DMS 273 treated with DMSO at 0.1 percent for 48 hours (cell line): ENCODE results near the gene LARP6.
"Not testable (repeated sequence)": the region's sequence is repeated elsewhere in the genome, so short reads cannot be mapped to it uniquely, and the experiment has no call there.

Experiments used
- DNase-seq: peaks from one replicate; lab custom pipeline; 2025; lab: John Stamatoyannopoulos, UW

LARP6 gene

DNA sequence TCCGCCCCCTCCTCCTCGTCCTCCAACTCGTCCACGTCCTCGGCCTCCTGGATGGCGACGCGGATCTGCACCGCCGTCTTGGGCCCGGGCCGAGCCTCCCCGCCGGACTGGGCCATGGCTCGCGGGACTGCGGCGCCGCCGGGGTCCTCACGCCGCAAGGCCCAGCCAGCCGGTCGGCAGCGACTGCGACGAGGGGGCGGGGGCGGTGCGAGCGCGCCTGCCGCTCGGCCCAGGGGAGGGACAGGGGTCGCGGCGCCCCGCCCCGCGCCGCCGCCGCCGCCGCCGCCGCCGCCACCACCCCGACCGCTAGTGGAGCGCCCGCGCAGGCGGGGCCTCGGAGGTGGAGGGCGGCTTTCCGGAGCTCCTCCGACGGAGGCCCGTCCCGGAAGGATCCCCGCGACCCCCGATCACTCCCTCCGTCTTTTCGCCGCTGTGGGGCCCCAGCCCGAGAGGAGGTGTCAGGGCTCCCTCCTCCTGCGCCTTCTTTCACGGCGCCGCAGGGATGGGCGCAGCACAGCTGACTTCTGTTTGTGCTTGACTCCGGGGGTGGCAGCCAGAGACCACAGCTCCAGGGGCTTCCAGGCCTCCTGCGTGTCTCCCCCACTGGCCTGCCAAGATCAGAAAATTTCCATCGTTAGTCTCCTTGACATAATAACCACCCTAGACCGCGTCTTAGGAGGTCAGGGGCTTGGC lies at the start of gene LARP6:
Gene LARP6 (minus strand): TSS at position 185 of the 693 bp plus-strand sequence. CDS start 69 bp downstream, at position 116.
- no peak for DNase-seq

DNA sequence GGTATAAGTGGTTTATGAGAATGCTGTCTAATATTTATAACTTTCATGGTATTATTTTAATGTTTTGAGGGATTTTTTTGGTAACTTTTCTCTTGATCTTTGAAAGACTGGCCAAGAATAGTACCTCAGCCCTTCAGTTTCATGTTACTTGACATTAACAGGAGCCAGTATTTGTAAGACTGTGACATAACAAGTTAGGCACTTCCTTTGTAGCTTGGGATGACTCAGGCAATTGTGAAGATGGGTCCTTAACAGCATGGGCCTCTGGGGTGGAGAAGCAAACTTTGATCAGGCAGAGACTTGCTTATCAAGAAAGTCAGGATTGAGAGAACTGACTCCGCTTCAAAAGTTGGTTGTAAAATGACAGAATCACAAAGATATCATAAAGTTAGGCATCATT lies 48.1 kb upstream of the LARP6 start:
- no peak for DNase-seq

GRCh38 chr15:70892912-70893560 lies 39.1 kb upstream of the LARP6 start:
- DNase-seq = no peak

GRCh38 chr15:70892002-70892911 lies 38.3 kb upstream of the LARP6 start, which contains the start of the genes LRRC49 and THAP10:
TSS of gene LRRC49 (plus strand) at chr15:70892826. CDS start at chr15:70892895, 69 bp downstream.
TSS of gene THAP10 (minus strand) at chr15:70892433. CDS start at chr15:70892272, 161 bp downstream.
- peak; percentile 79 for DNase-seq

- no peak for DNase-seq
These were observed 28.4 kb upstream of the LARP6 start for GRCh38 chr15:70882361-70882760.

- DNase-seq = no peak
These were observed 26.8 kb upstream of the LARP6 start for GRCh38 chr15:70880781-70881180.

DNA sequence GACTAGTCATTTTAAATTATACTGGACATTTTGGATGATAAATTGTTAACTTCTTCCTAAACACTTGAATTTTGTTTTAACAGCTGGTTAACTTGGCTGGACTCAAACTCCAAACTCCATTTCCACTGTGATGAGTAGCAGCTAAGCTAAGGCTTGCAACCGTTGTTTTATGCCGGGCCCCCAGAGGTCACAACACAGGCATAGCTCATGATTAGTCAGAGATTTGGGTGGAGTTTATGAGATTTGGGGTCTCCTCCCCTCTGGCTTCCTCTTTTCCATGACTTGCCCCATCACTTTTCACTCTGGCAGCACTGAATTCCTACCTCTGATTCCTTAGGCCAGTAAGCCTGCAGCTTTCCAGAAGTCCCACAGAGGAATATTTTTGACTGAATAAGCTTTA lies 25.4 kb upstream of the LARP6 start:
- no peak for DNase-seq

DNA sequence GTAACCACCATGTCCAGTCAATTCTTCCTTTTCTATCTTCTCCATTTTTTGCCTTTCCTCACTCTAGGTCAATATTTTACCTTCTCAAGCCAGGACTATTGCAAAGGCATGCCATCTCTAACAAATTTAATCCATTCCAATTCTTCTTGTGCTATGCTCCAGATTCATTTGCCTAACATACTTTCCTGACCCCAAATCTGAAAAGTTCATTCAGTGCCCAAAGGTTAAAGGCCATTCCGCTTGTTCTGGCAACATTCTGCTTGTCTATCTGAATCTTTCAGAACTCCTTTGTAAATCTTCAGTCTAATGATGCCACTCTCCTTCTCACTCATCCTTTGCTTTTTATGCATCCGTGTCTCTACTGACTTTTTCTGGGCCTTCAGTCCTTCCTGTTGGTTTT lies 22.7 kb upstream of the LARP6 start:
- DNase-seq = no peak

DNA sequence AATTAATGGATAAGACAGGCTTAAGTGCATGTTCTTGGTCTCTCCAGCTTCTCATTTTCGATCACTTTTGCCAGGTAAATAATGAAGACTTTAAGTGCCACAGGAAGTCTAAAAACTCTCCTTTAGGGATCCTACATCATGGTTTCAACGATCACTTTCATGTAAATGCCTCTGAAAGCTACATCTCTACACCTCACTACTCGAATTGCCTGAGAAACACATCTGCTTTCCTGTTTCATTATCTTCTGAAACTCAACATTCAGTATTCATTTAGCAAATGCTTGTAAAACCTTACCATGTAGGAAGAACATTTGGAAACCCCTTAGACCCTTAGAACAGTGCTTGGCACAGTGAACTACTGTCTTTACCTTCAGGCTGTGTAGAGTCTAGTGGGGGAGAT lies 22.1 kb upstream of the LARP6 start:
- DNase-seq = no peak

GRCh38 chr15:70875001-70875782 lies 21.2 kb upstream of the LARP6 start:
- no peak for DNase-seq

DNA sequence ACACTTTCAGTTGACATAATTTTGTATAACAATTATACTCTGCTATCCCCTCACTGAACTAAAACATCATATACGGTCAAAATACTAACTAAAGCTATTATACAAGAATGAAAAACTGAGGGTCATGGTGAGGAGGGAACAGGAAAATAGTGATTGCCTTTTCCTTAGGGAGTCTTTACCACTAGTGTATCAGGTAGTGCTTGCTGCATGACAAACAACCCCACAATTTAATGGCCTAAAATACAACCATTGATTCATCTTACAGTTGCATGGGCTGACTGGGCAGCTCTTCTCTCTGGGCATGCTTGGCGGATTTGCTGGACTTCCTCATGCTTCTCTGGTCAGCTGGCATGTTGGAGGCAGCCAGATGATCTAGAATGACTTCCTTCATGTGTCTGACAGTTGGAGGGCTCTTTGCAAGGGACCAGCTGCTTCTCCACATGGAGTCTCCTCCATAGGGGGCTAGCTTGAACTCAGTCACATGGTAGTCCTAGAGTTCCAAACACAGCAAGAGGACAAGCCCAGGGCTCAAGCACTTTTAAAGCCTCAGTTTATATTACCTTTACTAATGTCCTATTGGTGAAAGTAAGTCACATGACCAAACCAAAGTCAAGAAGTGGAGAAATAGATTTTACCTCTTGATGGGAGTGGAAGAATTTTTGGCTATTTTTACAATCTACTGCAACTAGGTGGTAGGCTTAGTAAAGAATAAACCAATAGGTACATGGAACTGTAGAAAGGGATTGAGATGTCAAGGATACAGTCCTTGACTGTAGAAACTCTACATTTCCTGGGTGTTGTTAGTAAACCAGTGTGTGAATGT lies 19.5 kb upstream of the LARP6 start:
- no peak for DNase-seq

GRCh38 chr15:70871490-70871889 lies 17.5 kb upstream of the LARP6 start:
- not testable (repeated sequence) for DNase-seq

GRCh38 chr15:70870051-70870450 lies 16.1 kb upstream of the LARP6 start:
- no peak for DNase-seq

- DNase-seq = no peak
These were observed 15.4 kb upstream of the LARP6 start for GRCh38 chr15:70869346-70869745.

GRCh38 chr15:70867911-70868467 lies 14.0 kb upstream of the LARP6 start:
- no peak for DNase-seq

DNA sequence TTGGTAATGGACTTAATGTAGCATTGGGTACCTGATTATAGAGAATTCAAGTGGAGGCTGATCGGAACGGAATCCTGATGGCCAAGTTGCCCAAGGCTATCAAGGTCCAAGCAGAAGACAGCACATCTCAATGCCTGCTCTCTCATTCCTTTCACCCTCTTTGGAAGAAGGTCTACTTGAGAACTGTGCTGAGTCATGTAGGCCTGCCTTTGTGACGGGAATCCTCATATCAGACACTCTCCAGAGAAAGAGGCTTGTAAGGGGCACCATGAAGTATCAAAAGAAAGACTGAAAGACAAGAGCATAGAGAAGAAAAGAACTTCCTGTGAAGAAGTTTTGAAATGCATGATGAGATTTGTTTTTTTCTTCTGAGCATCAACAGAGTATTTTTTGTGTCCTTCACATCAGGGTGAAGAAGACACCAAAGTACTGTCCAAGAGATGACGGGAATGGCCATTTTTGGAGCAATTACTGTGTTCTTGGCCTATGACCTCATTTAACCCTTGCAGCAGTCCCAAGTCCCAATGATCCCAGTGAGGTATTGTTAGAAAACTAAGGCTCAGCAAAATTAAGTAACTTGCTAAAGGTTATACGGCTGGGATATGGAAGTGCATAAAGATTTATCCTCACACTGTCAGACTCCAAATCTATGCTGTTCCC lies 13.2 kb upstream of the LARP6 start:
- no peak for DNase-seq

- DNase-seq = no peak
These were observed 9.7 kb upstream of the LARP6 start for GRCh38 chr15:70863450-70864218.

DNA sequence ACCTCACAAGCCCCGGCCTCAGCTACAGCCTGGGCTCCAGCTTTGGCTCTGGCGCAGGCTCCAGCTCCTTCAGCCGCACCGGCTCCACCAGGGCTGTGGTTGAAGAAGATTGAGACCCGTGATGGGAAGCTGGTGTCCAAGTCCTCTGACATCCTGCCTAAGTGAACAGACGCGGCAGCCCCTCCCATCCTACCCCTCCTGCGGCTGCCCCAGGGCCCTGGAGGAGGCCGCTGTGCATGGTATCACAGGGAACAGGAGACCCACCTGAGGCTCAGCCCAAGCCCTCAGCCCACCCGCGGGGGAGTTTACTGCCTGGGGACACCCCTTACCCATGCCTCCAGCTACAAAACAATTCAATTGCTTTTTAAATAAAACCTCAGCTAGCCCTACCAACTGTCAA lies 6.0 kb upstream of the LARP6 start:
- no peak for DNase-seq

DNA sequence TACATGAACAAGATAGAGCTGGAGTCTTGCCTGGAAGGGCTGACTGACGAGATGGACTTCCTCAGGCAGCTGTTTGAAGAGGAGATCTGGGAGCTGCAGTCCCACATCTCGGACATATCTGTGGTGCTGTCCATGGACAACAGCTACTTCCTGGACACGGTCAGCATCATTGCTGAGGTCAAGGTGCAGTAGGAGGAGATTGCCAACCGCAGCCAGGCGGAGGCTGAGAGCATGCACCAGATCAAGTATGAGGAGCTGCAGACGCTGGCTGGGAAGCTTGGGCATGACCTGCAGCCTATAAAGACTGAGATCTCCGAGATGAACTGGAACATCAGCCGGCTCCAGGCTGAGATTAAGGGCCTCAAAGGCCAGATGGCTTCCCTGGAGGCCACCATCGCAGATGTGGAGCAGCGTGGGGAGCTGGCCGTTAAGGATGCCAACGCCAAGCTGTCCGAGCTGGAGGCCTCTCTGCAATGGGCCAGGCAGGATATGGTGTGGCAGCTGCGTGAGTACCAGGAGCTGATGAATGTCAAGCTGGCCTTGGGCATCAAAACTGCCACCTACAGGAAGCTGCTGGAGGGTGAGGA lies 5.5 kb upstream of the LARP6 start:
- no peak for DNase-seq
